ENCODE data around the gene UPK1A. TPM values are rescaled to one million over a fixed set of nuclear protein-coding genes. Genes with fewer than 3 reads are reported as not detected.

The UPK1A gene
- total and polyA plus RNA-seq, 2 donors (not counting 1 experiment from before 2014, with no cell fraction given) = 0.16 TPM; not detected in 1

GRCh38 chr19:35645680-35646511 is 20.4 kb upstream of the UPK1A start:
- Histone ChIP-seq H3K9ac (ENCODE audit: low read length) (no peak overlapping the region), H3K36me3 (replicated peaks in 1 of 2; ENCODE audit: control extremely low read depth in 1 of 2, control insufficient read depth in 1 of 2, extremely low read depth in 1 of 2, insufficient read depth in 2 of 2, low read length in 1 of 2) (peaks cover 0 to 4% of the 10 kb centered on the region in 2 experiments), H3K27ac (ENCODE audit: low read length in 2 of 2) (no peak overlapping the region), H3K4me2 (replicated peaks; ENCODE audit: low read depth, low read length, poor library complexity, severe bottlenecking) (no peak overlapping the region), H2AFZ (ENCODE audit: insufficient read depth, low read depth, low read length, poor library complexity, severe bottlenecking) (no peak overlapping the region), H3K79me2 (ENCODE audit: control insufficient read depth, insufficient read depth, low read length) (peaks cover 35% of the 10 kb centered on the region), H4K20me1 (ENCODE audit: control insufficient read depth, insufficient read depth, low read length, poor library complexity, severe bottlenecking) (peaks cover 10% of the 10 kb centered on the region), H3K4me1 (ENCODE audit: control insufficient read depth in 2 of 2, insufficient read depth in 2 of 2, low read length in 2 of 2) (peaks cover 27 to 64% of the 10 kb centered on the region in 2 donors), H3K27me3 (replicated peaks in 1 of 4; ENCODE audit: control extremely low read depth in 1 of 4, control insufficient read depth in 3 of 4, insufficient read depth in 4 of 4, low read length in 3 of 4) (no peaks in the 10 kb centered on the region), H3K9me3 (ENCODE audit: control extremely low read depth in 1 of 3, control insufficient read depth in 2 of 3, insufficient read depth in 1 of 3, low read length in 2 of 3) (peaks cover 0 to 5% (median 0%) of the 10 kb centered on the region in 3 donors), H3K4me3 (ENCODE audit: control extremely low read depth in 1 of 5, extremely low read depth in 1 of 5, insufficient read depth in 1 of 5, low read depth in 2 of 5, low read length in 4 of 5) (no peak overlapping the region)
- Mint-ChIP-seq H3K27me3 (no peaks in the 10 kb centered on the region), H3K4me1 (peaks cover 51% of the 10 kb centered on the region), H3K9me3 (ENCODE audit: insufficient read depth) (no peaks in the 10 kb centered on the region), H3K4me3 (peak overlapping the region; percentile 94), H3K27ac (no peak overlapping the region)
- ATAC-seq (ENCODE audit: low read depth) = no peak
- intact Hi-C loops (cut with micrococcal nuclease) = loop anchor here (2.0 to 10.0 kb wide), 3 partner anchors 95 to 1949 kb away; partner anchors contain the start of genes OVOL3, POLR2I, TBCB and ZNF540
- POLR2A ChIA-PET = no interaction called here
- DNase-seq = no peak
- WGBS (ENCODE audit: insufficient coverage) = 95% methylated on average over 5 of the region's 7 CpGs
- TF ChIP-seq EZH2 (IDR thresholded peaks at IDR 0.05; ENCODE audit: borderline replicate concordance, insufficient read depth, low read depth, low read length, poor library complexity, severe bottlenecking) (no peak), CTCF (IDR thresholded peaks at IDR 0.05) (no peak)
- CTCF ChIA-PET = interaction anchor here (1.2 kb wide), 1 partner anchor 136 kb away, joined by 3 read pairs; no protein-coding TSS in a partner anchor

All from B cell (primary cell).